Measurements from ENCODE around the gene GNAZ. TPM values are rescaled to one million over a fixed set of nuclear protein-coding genes. Genes with fewer than 3 reads are reported as not detected.

The GNAZ gene
- total RNA-seq, 4 donors from 2014 or later, result 2.7 to 14.7 (median 7.8) TPM

DNA sequence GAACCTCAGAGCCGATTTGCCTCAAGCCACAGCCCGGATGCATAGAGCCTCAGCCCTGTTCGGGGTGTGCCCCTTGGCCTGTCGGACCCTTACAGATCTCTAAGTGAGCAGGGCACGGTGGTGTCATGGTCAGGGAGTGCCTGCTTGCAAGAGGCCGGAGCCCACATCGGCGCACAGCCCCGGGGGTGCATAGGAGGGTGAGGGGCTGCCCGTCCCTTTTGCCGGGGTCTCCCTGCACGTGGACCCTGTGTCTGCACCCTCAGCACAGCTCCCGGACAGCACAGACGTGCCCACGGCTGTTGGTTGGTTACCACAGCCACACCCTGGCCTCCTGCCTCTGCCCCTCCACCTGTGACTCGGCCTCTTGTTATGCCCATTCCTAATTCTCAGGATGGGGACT lies 81.5 kb downstream of the GNAZ start:
- Histone ChIP-seq H3K9me3 (no peaks in the 10 kb centered on the region), H3K4me3 (no peak overlapping the region), H3K27me3 (no peaks in the 10 kb centered on the region), H3K4me1 (peaks cover 0 to 10% (median 1%) of the 10 kb centered on the region in 4 donors), H3K27ac (no peak overlapping the region), H3K36me3 (no peaks in the 10 kb centered on the region)
- TF ChIP-seq, protein P1, sequence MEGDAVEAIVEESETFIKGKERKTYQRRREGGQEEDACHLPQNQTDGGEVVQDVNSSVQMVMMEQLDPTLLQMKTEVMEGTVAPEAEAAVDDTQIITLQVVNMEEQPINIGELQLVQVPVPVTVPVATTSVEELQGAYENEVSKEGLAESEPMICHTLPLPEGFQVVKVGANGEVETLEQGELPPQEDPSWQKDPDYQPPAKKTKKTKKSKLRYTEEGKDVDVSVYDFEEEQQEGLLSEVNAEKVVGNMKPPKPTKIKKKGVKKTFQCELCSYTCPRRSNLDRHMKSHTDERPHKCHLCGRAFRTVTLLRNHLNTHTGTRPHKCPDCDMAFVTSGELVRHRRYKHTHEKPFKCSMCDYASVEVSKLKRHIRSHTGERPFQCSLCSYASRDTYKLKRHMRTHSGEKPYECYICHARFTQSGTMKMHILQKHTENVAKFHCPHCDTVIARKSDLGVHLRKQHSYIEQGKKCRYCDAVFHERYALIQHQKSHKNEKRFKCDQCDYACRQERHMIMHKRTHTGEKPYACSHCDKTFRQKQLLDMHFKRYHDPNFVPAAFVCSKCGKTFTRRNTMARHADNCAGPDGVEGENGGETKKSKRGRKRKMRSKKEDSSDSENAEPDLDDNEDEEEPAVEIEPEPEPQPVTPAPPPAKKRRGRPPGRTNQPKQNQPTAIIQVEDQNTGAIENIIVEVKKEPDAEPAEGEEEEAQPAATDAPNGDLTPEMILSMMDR (IDR thresholded peaks at IDR 0.05), result no peak
- no peak for TF ChIP-seq POLR2A (IDR thresholded peaks at IDR 0.05)
- TF ChIP-seq POLR2AphosphoS5 (IDR thresholded peaks at IDR 0.05), result no peak
- no peak for TF ChIP-seq EP300 (IDR thresholded peaks at IDR 0.05; ENCODE audit: low read depth)
- WGBS, 2 donors (ENCODE audit: low coverage in 1 of 2), result 40 to 90% methylated on average over 1 to 16 of the region's 16 CpGs
- in situ Hi-C loops (cut with MboI; ENCODE audit: low pct_ligation_motif_present in 1 of 4, low pct_unique_long_range_greater_than_20kb in 1 of 4, low sequenced_read_pairs in 3 of 4), result loop anchor here in 1 of 4 donors (25.0 kb wide), 1 partner anchor 235 kb away; no protein-coding TSS in a partner anchor
- intact Hi-C loops (cut with DNase I; ENCODE audit: low total_unique reads), result no loop called here
- DNase-seq, result no peak

DNA sequence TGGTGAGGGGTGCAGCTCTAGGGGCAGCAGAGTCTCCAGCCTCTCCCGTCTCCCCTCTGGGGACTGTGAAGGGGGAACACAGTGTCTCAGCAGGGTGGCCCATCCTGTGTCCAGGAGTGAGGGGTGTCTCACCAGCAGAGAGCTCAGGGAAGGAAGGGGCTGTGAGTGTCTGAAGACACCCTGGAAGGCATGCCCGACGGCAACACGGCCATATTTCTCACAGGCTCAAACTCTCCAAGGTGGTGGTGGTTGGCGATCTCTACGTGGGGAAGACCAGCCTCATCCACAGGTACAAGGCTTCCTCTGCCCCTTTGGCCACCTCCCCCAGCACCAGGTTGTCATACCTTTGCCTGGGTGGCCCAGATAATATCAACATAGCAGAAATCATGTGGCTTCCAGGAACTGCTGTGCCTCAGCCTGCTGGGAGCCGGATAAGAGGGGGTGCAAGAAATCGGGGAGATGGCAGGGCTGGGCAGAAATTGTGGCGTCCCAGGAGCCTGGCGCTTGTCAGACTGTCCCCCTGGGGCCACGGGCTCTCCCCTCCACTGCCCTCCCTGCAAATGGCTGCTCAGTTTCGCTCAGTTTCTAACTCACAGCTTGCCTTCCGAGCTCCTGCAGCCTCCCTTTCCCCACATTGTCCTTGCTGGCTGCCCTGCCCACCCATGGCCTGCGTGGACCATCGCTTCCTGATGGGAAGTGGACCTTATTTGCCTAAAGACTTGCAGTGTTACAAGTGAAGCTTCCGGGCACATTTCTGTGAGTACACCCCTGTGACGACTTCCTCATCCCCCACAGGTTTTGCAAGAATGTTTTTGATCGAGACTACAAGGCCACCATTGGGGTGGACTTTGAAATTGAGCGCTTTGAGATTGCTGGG lies 82.2 kb downstream of the GNAZ start:
- H3K27me3 ChIP-seq, result no peaks in the 10 kb centered on the region
- no peak overlapping the region for H3K4me3 ChIP-seq
- no peak for DNase-seq
- WGBS, 2 donors (ENCODE audit: low coverage in 1 of 2), result 71 to 81% methylated on average over 5 to 19 of the region's 19 CpGs
- H3K4me1 ChIP-seq, result peaks cover 0 to 6% (median 3%) of the 10 kb centered on the region in 4 donors
- H3K36me3 ChIP-seq, result no peaks in the 10 kb centered on the region
- TF ChIP-seq, protein P1 (IDR thresholded peaks at IDR 0.05), result no peak
- TF ChIP-seq POLR2A (IDR thresholded peaks at IDR 0.05) (no peak), POLR2AphosphoS5 (IDR thresholded peaks at IDR 0.05) (no peak), EP300 (IDR thresholded peaks at IDR 0.05; ENCODE audit: low read depth) (no peak)
- H3K27ac ChIP-seq, result no peak overlapping the region
- intact Hi-C loops (cut with DNase I; ENCODE audit: low total_unique reads) (no loop called here), in situ Hi-C loops (cut with MboI; ENCODE audit: low pct_ligation_motif_present in 1 of 4, low pct_unique_long_range_greater_than_20kb in 1 of 4, low sequenced_read_pairs in 3 of 4) (loop anchor here in 1 of 4 donors (25.0 kb wide), 1 partner anchor 235 kb away; no protein-coding TSS in a partner anchor)
- no peaks in the 10 kb centered on the region for H3K9me3 ChIP-seq

DNA sequence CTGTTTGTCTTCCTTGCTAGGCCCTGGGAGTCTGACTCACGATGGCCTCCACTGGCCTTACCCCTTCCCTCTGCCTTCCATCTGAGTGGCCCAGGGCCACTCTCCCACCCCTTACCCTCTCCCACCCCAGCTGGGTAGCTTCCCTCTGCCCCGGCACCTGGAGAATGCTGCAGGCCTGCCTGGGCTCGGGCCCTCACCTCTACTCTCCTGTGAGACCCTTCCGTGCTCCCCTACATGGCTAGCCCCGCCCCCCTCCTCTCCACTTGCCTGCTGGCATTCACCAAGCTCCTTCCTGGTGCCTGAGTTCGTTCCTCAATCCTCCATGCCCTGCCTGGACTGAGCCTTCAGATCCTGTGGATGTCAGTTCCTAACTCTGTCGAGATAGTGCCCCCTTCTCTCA lies 83.7 kb downstream of the GNAZ start:
- no peaks in the 10 kb centered on the region for H3K27me3 ChIP-seq
- H3K27ac ChIP-seq, result no peak overlapping the region
- no peak for DNase-seq
- no peaks in the 10 kb centered on the region for H3K36me3 ChIP-seq
- 85% methylated on average over 7 of the region's 7 CpGs; no CpG with 5 or more reads in 1 of the 2 donors for WGBS, 2 donors (ENCODE audit: low coverage in 1 of 2)
- H3K4me3 ChIP-seq, result no peak overlapping the region
- intact Hi-C loops (cut with DNase I; ENCODE audit: low total_unique reads) (no loop called here), in situ Hi-C loops (cut with MboI; ENCODE audit: low pct_ligation_motif_present in 1 of 4, low pct_unique_long_range_greater_than_20kb in 1 of 4, low sequenced_read_pairs in 3 of 4) (loop anchor here in 1 of 4 donors (25.0 kb wide), 1 partner anchor 233 kb away; no protein-coding TSS in a partner anchor)
- peaks cover 0 to 5% (median 2%) of the 10 kb centered on the region in 4 donors for H3K4me1 ChIP-seq
- no peaks in the 10 kb centered on the region for H3K9me3 ChIP-seq
- TF ChIP-seq POLR2A (IDR thresholded peaks at IDR 0.05) (no peak), POLR2AphosphoS5 (IDR thresholded peaks at IDR 0.05) (no peak), EP300 (IDR thresholded peaks at IDR 0.05; ENCODE audit: low read depth) (no peak)
- TF ChIP-seq, protein P1 (IDR thresholded peaks at IDR 0.05), result no peak

DNA sequence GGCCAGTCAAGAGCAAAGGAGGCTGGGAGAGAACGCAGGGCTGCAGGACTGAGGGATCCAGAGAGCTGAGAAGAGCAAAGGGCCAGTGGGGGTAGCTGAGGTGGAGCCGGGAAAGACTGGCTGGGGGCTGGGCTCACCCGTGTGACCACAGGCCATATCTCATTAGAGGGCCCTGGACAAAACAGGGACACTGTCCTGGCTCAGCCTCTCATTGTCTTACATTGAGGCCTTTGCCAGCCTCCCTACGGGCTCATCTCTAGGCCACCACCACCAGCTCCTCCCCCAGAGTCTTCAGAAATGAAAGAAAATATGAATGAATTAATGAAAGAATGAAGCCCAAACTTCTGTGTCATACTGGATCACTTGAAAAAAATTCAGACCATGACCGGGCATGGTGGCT lies 84.1 kb downstream of the GNAZ start:
- intact Hi-C loops (cut with DNase I; ENCODE audit: low total_unique reads) (no loop called here), in situ Hi-C loops (cut with MboI; ENCODE audit: low pct_ligation_motif_present in 1 of 4, low pct_unique_long_range_greater_than_20kb in 1 of 4, low sequenced_read_pairs in 3 of 4) (loop anchor here in 1 of 4 donors (25.0 kb wide), 1 partner anchor 233 kb away; no protein-coding TSS in a partner anchor)
- Histone ChIP-seq H3K27ac (no peak overlapping the region), H3K27me3 (no peaks in the 10 kb centered on the region), H3K4me3 (no peak overlapping the region), H3K36me3 (no peaks in the 10 kb centered on the region), H3K4me1 (peaks cover 0 to 5% (median 2%) of the 10 kb centered on the region in 4 donors), H3K9me3 (no peaks in the 10 kb centered on the region)
- WGBS, 2 donors (ENCODE audit: low coverage in 1 of 2), result 92 to 100% methylated on average over 1 to 5 of the region's 5 CpGs
- DNase-seq, result no peak
- TF ChIP-seq EP300 (IDR thresholded peaks at IDR 0.05; ENCODE audit: low read depth) (no peak), POLR2A (IDR thresholded peaks at IDR 0.05) (no peak), POLR2AphosphoS5 (IDR thresholded peaks at IDR 0.05) (no peak)
- TF ChIP-seq, protein P1 (IDR thresholded peaks at IDR 0.05), result no peak

All from transverse colon (tissue), 4 donors.